HepG2 (cell line): ENCODE results near the gene ZXDC. TPM values are rescaled to one million over a fixed set of nuclear protein-coding genes. Genes with fewer than 3 reads are reported as not detected.

Experiments
- ADNP ChIP-seq: sonication (generic); formaldehyde crosslinking; IDR thresholded peaks from 2 replicates; pipeline ENCODE4 v1.4.0; 2020; ENCODE audit warnings: missing genetic modification reagents
- CBFB ChIP-seq: sonication (generic); formaldehyde crosslinking; IDR thresholded peaks from 2 replicates; pipeline ENCODE4 v1.4.0; 2020; ENCODE audit warnings: missing genetic modification reagents
- CCAR2 ChIP-seq: fragments of 200-400 bp; formaldehyde crosslinking; optimal IDR thresholded peaks from 2 replicates; pipeline ENCODE3; 2018; ENCODE audit warnings: low read depth, mild to moderate bottlenecking, low read length, moderate library complexity
- GATAD1 ChIP-seq: IDR thresholded peaks from 2 replicates; pipeline ENCODE4 v1.6.1; 2016; ENCODE audit warnings: missing genetic modification reagents, missing compliant biosample characterization
- GATAD2A ChIP-seq: IDR thresholded peaks from 2 replicates; pipeline ENCODE4 v1.6.1; 2016
- HNRNPLL ChIP-seq: fragments of 200-400 bp; formaldehyde crosslinking; IDR thresholded peaks from 2 replicates; pipeline ENCODE4 v1.6.1; 2017; ENCODE audit warnings: mild to moderate bottlenecking, low read depth, low read length; ENCODE audit not compliant: poor library complexity, severe bottlenecking
- MEF2D ChIP-seq: sonication (generic); formaldehyde crosslinking; IDR thresholded peaks from 2 replicates; pipeline ENCODE4 v1.5.1; 2020; ENCODE audit warnings: mild to moderate bottlenecking, missing genetic modification reagents
- MYPOP ChIP-seq: sonication (generic); formaldehyde crosslinking; IDR thresholded peaks from 2 replicates; pipeline ENCODE4 v1.8.1; 2023; ENCODE audit warnings: mild to moderate bottlenecking, moderate library complexity, missing genetic modification reagents
- ONECUT2 ChIP-seq: sonication (generic); formaldehyde crosslinking; IDR thresholded peaks from 2 replicates; pipeline ENCODE4 v1.4.0; 2020; ENCODE audit warnings: missing genetic modification reagents
- PCBP1 ChIP-seq: fragments of 200-400 bp; formaldehyde crosslinking; IDR thresholded peaks from 2 replicates; pipeline ENCODE4 v1.6.1; 2017; ENCODE audit warnings: mild to moderate bottlenecking, low read depth, low read length, borderline replicate concordance
- POLR2AphosphoS5 ChIP-seq: IDR thresholded peaks from 2 replicates; pipeline ENCODE4 v1.6.1; 2012; ENCODE audit warnings: low read depth, low read length
- RFX1 ChIP-seq: fragments of 450-650 bp; IDR thresholded peaks from 2 replicates; pipeline ENCODE4 v1.6.1; 2017
- SNAPC5 ChIP-seq: sonication (generic); formaldehyde crosslinking; IDR thresholded peaks from 2 replicates; pipeline ENCODE4 v1.8.1; 2023; ENCODE audit warnings: mild to moderate bottlenecking, missing genetic modification reagents, borderline replicate concordance
- SPEN ChIP-seq: sonication (generic); formaldehyde crosslinking; IDR thresholded peaks from 2 replicates; pipeline ENCODE4 v1.5.1; 2020; ENCODE audit warnings: low read depth, mild to moderate bottlenecking, missing genetic modification reagents
- TAF15 ChIP-seq: fragments of 200-400 bp; formaldehyde crosslinking; IDR thresholded peaks from one replicate; pipeline ENCODE4 v1.6.1; 2018; ENCODE audit warnings: mild to moderate bottlenecking, low read depth, low read length; ENCODE audit not compliant: poor library complexity, severe bottlenecking
- TBX3 ChIP-seq: fragments of 450-650 bp; IDR thresholded peaks from 2 replicates; pipeline ENCODE4 v1.6.1; 2017; ENCODE audit warnings: antibody characterized with exemption, mild to moderate bottlenecking, inconsistent platforms, borderline replicate concordance
- TCF7L2 ChIP-seq: IDR thresholded peaks from 2 replicates; pipeline ENCODE4 v1.6.1; 2011; ENCODE audit warnings: mild to moderate bottlenecking, low read depth, low read length, moderate library complexity
- ZNF367 ChIP-seq: sonication (generic); formaldehyde crosslinking; IDR thresholded peaks from 2 replicates; pipeline ENCODE4 v1.4.0; 2020; ENCODE audit warnings: missing genetic modification reagents, borderline replicate concordance
- ZNF451 ChIP-seq: sonication (generic); formaldehyde crosslinking; IDR thresholded peaks from 2 replicates; pipeline ENCODE4 v1.5.0; 2020; ENCODE audit warnings: mild to moderate bottlenecking, missing genetic modification reagents
- polyA plus RNA-seq, 8 experiments: library from polyadenylated mRNA; depleted of rRNA in 3 of 8; stranded (reverse) in 7 of 8; unstranded in 1 of 8; fragments of >200 nt; fragmentation: Illumina TruSeq in 4 of 8; extraction: Trizol in 4 of 8; gene quantifications; 2 replicates each; pipeline versions ENCODE4 v1.2.1 to v1.2.3, GENCODE V29; 2011 to 2016; ENCODE audit warnings: low read depth in 4 of 8, missing spikeins in 1 of 8, mixed read lengths in 1 of 8; ENCODE audit not compliant: insufficient read depth in 1 of 8
- total RNA-seq, 5 experiments: library from RNA; depleted of rRNA; stranded (reverse); fragments of >200 nt; fragmentation: Illumina TruSeq; extraction: Trizol; gene quantifications; 2 replicates each; pipeline ENCODE4 v1.2.3, GENCODE V29; 2016; ENCODE audit warnings: low read depth in 1 of 5
- TF ChIP-seq, protein P1 (sequence below): IDR thresholded peaks from 2 replicates; pipeline ENCODE4 v1.6.1; 2016; ENCODE audit warnings: low read depth, missing genetic modification reagents, missing compliant biosample characterization
- TF ChIP-seq, protein P2 (sequence below): sonication (generic); formaldehyde crosslinking; IDR thresholded peaks from 2 replicates; pipeline ENCODE4 v1.5.1; 2020; ENCODE audit warnings: mild to moderate bottlenecking, missing genetic modification reagents

The ZXDC gene
- total and polyA plus RNA-seq, 2 of the 13 experiments (the other 11 are each of a cell fraction or from before 2014, with no cell fraction given), result 17.6 to 21.2 TPM

DNA sequence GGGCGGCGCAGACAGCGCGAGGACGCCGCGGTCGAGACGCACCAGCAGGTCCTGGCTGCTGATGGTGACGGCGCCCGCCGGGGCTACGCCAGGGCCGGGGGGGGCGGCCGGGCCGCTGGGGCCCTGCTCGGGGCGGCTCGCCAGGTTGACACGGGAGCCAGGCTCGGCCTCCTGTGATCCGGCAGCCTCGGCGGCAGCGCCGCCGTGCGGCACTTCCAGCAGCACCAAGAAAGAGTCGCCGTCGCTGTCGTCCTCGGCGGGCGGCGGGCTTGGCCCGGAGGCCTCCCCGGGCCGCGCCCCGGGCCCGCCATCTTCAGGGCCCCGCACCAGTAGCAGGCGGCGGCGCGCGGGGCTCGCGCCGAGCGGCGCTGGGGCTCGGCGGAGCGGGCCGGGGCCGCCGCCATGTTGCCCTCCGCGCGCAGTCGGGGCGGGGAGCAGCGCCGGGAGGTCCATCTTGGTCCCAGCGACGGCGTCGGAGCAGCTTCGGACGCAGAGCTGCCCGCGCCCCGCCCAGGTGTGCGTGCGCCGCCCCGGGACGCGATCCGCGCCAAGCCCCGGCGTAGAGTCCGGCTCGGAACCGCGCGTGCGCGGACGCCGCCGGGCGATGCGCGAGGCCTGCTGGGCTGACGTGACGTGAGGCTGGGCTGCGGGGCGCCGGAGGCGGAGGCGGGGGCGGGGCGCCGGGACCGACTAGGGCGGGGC is at the start of gene ZXDC (continued):
- no peak for TF ChIP-seq ZNF367
- TF ChIP-seq RFX1, result no peak
- no peak for TF ChIP-seq GATAD2A (CRISPR knock-in tag)
- TF ChIP-seq PCBP1, result no peak
- no peak for TF ChIP-seq TCF7L2
- no peak for TF ChIP-seq CCAR2
- no peak for TF ChIP-seq ADNP (CRISPR knock-in tag)
- TF ChIP-seq, protein P1, sequence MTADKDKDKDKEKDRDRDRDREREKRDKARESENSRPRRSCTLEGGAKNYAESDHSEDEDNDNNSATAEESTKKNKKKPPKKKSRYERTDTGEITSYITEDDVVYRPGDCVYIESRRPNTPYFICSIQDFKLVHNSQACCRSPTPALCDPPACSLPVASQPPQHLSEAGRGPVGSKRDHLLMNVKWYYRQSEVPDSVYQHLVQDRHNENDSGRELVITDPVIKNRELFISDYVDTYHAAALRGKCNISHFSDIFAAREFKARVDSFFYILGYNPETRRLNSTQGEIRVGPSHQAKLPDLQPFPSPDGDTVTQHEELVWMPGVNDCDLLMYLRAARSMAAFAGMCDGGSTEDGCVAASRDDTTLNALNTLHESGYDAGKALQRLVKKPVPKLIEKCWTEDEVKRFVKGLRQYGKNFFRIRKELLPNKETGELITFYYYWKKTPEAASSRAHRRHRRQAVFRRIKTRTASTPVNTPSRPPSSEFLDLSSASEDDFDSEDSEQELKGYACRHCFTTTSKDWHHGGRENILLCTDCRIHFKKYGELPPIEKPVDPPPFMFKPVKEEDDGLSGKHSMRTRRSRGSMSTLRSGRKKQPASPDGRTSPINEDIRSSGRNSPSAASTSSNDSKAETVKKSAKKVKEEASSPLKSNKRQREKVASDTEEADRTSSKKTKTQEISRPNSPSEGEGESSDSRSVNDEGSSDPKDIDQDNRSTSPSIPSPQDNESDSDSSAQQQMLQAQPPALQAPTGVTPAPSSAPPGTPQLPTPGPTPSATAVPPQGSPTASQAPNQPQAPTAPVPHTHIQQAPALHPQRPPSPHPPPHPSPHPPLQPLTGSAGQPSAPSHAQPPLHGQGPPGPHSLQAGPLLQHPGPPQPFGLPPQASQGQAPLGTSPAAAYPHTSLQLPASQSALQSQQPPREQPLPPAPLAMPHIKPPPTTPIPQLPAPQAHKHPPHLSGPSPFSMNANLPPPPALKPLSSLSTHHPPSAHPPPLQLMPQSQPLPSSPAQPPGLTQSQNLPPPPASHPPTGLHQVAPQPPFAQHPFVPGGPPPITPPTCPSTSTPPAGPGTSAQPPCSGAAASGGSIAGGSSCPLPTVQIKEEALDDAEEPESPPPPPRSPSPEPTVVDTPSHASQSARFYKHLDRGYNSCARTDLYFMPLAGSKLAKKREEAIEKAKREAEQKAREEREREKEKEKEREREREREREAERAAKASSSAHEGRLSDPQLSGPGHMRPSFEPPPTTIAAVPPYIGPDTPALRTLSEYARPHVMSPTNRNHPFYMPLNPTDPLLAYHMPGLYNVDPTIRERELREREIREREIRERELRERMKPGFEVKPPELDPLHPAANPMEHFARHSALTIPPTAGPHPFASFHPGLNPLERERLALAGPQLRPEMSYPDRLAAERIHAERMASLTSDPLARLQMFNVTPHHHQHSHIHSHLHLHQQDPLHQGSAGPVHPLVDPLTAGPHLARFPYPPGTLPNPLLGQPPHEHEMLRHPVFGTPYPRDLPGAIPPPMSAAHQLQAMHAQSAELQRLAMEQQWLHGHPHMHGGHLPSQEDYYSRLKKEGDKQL (CRISPR knock-in tag), result no peak
- no peak for TF ChIP-seq MEF2D
- no peak for TF ChIP-seq SNAPC5 (CRISPR knock-in tag)
- peak; percentile 62; the same call in 1 of the 2 replicates for TF ChIP-seq POLR2AphosphoS5
- no peak for TF ChIP-seq CBFB (CRISPR knock-in tag)
- no peak for TF ChIP-seq ONECUT2 (CRISPR knock-in tag)
- TF ChIP-seq HNRNPLL, result peak; percentile 68
- no peak for TF ChIP-seq TBX3
- TF ChIP-seq SPEN (CRISPR knock-in tag), result peak; percentile 59; the same call in 1 of the 2 replicates
- no peak for TF ChIP-seq TAF15
- TF ChIP-seq, protein P2, sequence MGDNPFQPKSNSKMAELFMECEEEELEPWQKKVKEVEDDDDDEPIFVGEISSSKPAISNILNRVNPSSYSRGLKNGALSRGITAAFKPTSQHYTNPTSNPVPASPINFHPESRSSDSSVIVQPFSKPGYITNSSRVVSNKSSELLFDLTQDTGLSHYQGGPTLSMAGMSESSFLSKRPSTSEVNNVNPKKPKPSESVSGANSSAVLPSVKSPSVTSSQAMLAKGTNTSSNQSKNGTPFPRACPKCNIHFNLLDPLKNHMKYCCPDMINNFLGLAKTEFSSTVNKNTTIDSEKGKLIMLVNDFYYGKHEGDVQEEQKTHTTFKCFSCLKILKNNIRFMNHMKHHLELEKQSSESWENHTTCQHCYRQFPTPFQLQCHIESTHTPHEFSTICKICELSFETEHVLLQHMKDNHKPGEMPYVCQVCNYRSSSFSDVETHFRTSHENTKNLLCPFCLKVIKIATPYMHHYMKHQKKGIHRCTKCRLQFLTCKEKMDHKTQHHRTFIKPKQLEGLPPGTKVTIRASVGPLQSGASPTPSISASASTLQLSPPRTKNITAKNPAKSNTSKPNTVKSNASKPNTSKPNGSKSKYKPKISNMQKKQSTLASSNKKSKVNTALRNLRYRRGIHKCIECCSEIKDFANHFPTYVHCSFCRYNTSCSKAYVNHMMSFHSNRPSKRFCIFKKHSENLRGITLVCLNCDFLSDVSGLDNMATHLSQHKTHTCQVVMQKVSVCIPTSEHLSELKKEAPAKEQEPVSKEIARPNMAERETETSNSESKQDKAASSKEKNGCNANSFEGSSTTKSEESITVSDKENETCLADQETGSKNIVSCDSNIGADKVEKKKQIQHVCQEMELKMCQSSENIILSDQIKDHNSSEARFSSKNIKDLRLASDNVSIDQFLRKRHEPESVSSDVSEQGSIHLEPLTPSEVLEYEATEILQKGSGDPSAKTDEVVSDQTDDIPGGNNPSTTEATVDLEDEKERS (CRISPR knock-in tag), result no peak
- TF ChIP-seq GATAD1 (CRISPR knock-in tag), result peak; percentile 37; the same call in 1 of the 2 replicates
- 0 out of 2 replicates have a peak, but pooled peaks have one; percentile 52 for TF ChIP-seq ZNF451 (CRISPR knock-in tag)
- 0 out of 2 replicates have a peak, but pooled peaks have one; percentile 6 for TF ChIP-seq MYPOP (CRISPR knock-in tag)
